ENCODE results near the gene CHTOP.

- TF ChIP-seq EP300 (IDR thresholded peaks at IDR 0.05; ENCODE audit: borderline replicate concordance in 1 of 2, low read depth in 1 of 2, low read length in 1 of 2) (no peak), CTCF (IDR thresholded peaks at IDR 0.05) (no peak), SIN3A (IDR thresholded peaks at IDR 0.05; ENCODE audit: borderline replicate concordance, low read depth, low read length) (no peak), TAF1 (IDR thresholded peaks at IDR 0.05; ENCODE audit: borderline replicate concordance, low read depth, low read length) (no peak), PBX3 (IDR thresholded peaks at IDR 0.05) (no peak), FOXJ3 (CRISPR knock-in tag; IDR thresholded peaks at IDR 0.05) (no peak), EZH2phosphoT487 (IDR thresholded peaks at IDR 0.05; ENCODE audit: borderline replicate concordance, low read depth) (no peak), MAX (IDR thresholded peaks at IDR 0.05; ENCODE audit: low read depth) (no peak)
These were observed 35.7 kb downstream of the CHTOP start for GRCh38 chr1:153669606-153670005.
